Glomerular visceral epithelial cell (primary cell): ENCODE results near the gene ABCA1.

Experiments
- DNase-seq: peaks from one replicate; pipeline ENCODE4 v3.0.0-alpha.2; 2016; ENCODE audit errors: extremely low spot score

Gene ABCA1

DNA sequence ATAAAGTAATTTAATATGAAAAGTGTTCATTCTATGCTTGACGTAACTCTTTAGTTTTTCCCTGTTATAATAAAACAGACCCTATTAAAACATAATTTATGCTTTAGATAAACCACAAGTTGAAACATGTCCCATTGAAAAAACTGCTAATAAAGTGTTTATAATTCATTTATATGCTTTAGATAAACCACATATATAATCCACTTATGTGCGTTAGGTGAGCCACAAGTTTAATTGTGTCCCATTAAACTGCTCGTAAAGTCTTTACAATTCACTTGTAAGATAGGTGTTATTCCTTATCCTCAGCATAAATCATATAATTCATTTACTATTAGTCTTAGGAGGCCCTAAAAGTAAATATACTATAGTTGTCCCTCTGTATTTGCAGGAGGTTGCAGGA, 160.4 kb downstream of the ABCA1 start:
- no peak for DNase-seq

DNA sequence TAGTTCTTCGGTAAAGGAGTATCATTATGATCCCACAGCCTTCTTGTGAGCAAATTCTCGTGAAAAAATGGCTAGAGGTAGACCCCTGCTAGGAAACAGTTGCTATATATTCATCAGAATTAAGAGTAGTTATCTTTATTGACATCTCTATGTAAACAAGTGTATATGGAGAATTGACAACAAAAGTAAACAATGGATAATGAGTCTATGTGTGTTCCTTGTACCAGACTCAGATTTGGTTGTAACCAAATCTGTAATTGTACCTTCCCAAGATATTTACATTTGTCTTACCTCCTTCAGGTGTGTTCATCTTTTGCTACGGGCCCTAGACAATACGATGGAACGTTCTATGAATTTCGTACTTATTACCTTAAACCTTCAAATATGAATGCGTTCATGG, 161.9 kb downstream of the ABCA1 start:
- no peak for DNase-seq

DNA sequence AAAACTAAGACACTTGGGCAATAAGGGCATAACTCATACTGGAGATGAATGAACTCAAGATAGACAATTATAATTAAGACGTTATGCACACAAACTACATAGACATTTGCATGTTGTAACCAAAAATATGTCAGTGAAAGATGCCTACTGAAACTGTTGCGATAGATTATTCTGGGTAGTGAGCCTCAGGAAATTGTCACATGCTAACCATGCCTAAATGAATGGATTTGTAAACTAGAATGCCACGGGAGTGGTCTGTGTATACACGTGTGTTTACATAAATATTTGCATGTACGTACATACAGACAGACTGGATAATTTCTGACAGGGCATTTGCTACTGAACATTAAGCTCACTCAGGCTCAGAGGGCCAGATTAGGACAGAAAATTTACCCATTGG, 162.8 kb downstream of the ABCA1 start:
- DNase-seq, result no peak

- no peak for DNase-seq
These were observed 169.0 kb downstream of the ABCA1 start for GRCh38 chr9:104758974-104759373.

GRCh38 chr9:104750185-104750767, 177.7 kb downstream of the ABCA1 start:
- DNase-seq, result no peak

- peak; percentile 20 for DNase-seq
These were observed 179.5 kb downstream of the ABCA1 start for GRCh38 chr9:104748359-104749031.

- DNase-seq, result peak; percentile 76
These were observed 180.2 kb downstream of the ABCA1 start, which contains the start of gene NIPSNAP3A for GRCh38 chr9:104747565-104748358. NIPSNAP3A (plus strand) TSS chr9:104747683; CDS start chr9:104747793, 110 bp downstream.

DNA sequence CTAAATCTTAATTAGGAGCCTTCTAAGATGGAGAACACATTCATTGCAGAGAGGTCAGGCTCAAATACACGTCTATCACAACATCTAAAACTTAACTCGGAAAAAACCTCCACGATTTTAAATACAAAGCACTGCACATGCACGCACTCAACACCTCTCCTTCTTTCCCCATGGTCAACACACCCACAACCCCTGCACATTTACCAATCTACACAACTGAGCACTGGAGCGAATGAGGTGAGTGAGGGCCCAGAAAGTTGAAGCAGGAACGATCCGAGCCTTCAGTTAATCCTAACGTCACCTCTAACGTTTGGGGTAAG, 180.8 kb downstream of the ABCA1 start:
- no peak for DNase-seq

- no peak for DNase-seq
These were observed 181.2 kb downstream of the ABCA1 start for GRCh38 chr9:104746798-104747197.

DNA sequence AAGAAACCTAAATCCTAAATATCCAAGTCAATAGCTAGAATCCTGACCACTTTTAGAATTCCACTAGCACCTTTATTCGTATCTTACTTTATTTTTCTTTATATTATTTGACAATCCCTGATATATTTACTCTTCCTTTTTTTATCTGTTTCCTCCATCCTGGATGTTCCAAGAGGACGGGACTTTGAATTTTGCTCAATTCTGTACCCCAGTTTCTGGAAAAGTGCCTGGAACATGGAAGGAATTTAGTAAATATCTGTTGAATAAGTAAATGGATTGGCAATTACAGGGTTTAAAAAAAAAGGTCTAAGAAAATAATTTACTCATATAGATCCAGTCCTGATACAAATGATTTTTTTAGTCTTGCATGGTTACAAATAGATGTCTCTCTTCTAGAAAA, 181.7 kb downstream of the ABCA1 start:
- DNase-seq, result no peak

GRCh38 chr9:104745852-104746251, 182.1 kb downstream of the ABCA1 start:
- DNase-seq, result no peak

GRCh38 chr9:104743376-104743985, 184.5 kb downstream of the ABCA1 start:
- DNase-seq, result peak; percentile 68

GRCh38 chr9:104740621-104741020, 187.3 kb downstream of the ABCA1 start:
- peak; percentile 12 for DNase-seq

DNA sequence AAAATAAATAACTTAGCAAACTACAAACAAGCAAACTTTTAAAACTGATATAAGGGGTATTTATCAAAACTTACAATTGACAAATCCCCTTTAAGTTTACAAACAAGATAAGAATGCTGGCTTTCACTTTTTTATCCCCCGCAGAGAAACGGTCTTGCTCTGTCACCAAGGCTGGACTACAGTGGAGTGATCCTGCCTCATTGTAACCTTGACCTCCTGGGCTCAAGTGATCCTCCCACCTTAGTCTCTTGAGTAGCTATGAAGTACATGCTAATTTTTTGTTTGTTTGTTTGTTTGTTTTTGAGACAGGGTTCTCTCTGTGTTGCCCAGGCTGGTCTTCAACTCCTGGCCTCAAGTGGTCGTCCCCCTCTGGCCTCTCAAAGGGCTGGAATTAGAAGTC, 189.5 kb downstream of the ABCA1 start:
- DNase-seq, result no peak
